NCI-H526 treated with DMSO at 0.1 percent for 48 hours (cell line): ENCODE measurements around the gene TNS1.
"Not testable (repeated sequence)": the region's sequence is repeated elsewhere in the genome, so short reads cannot be mapped to it uniquely, and the experiment has no call there.

Source experiments
- DNase-seq: peaks from one replicate; lab custom pipeline; 2025; lab: John Stamatoyannopoulos, UW

The TNS1 gene

DNA sequence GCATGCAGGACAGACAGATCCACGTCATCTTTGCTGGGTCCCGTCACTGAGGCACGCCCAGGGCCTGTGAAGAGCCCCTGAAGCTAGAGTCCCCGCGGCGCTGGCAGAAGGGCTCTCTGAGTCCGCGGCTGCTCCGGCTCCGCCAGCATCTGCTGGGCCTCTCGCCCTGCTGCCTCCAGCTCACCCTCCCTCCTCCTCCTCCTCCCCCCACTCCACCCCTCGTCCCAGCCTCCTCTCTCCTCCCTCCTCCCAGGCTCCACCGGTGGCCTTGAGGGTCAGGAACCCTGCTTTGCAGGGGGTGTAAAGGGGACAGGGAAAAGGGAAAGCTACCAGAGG is at the start of gene TNS1:
TNS1 (minus strand) TSS at position 151 of the 336 bp plus-strand sequence; CDS start at position 28, 123 bp downstream.
- DNase-seq, result no peak

DNA sequence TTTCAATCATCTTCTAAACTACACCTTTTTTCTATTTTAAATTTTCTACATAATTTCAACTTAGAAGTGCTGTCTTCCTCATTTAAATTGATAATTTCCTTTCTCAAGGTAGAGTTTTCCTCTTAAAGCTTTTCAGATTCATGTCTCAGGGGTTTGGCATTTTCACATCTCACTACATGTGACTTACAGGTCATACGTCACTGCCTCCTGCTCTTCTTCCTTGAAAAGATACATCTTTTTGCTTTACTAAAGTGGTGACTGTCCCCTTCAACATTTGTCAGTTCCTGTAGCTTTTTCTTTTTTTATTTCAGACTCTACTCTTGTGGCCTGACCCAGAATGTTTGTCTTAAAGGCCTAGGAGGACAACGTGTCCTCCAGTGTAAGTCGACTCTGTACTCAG is 49.1 kb upstream of the TNS1 start:
- DNase-seq, result no peak

DNA sequence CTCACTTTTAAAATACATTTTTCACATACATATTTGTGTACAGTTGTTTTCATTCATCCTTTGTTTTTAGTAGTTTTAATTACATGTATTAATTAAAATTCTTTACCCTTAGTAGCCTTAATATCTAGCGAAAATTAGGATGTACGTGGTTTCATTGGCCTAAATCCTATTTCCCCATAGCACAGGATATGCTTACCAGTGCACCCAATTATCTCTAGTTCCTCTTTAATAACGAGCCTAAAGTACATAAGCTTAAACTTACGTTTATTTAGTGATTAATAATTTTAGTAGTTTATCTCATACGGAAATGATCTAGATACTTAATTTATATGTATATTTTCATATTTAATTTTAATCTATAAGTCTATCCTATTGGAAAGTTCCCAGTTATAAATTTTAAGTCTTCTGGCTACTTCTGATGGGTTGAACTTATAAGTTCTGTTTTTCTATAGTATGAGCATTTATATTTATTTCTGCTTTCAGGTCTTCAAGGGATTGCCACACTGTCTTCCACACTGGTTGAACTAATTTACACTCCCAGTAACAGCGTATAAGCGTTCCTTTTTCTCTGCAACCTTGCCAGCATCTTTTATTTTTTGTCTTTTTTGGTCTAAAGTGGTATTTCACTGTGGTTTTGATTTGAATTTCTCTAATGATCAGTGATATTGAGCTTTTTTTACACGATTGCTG is 44.9 kb upstream of the TNS1 start:
- DNase-seq, result no peak

DNA sequence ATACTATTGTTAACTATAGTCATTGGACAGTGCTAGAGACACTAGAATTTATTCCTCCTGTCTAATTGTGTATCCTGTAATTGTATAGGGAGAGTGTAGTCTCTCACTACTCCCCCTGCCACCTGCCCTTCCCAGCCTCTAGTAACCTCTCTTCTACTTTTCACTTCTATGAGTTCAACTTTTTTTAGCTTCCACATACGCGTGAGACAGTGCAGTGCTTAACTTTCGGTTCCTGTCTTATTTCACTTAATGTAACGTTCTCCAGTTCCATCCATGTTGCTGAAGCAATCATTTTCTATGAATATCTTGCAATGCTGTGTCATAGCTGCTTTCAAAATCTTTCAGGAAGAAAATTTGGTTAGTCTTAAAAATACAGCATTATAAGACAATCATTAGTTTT is 43.4 kb upstream of the TNS1 start:
- DNase-seq, result no peak

DNA sequence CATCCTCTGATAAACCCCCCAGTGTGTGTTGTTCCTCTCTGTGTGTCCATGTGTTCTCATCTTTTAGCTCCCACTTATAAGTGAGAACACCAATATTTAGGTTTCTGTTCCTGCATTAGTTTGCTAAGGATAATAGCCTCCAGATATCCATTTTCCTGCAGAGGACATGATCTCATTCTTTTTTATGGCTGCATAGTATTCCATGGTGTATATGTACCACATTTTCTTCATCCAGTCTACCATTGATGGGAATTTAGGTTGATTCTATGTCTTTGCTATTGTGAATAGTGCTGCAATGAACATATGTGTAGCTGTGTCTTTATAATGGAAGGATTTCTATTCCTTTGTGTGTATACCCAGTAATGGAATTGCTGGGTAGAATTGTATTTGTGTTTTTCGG is 41.8 kb upstream of the TNS1 start:
- not testable (repeated sequence) for DNase-seq

DNA sequence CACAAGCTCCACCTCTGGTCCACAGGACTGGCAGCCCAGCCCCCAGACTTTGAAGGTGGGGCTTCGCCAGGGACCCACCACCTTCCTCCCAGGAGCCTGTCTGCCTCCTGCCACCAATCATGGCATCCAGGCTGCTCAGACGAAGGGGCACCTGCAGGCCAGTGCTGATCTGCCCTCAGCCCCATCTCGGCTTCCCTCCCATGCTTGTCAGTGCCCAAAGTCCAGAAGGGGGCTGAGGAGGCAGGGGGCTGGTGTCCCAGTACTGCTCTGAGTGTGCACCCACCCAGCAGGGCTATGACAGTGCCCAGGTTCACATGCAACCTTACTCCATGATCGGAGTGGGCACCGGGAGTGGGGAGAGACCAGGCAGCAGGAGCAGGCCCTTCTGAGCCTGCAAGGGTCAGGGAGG is 40.9 kb upstream of the TNS1 start:
- no peak for DNase-seq

DNA sequence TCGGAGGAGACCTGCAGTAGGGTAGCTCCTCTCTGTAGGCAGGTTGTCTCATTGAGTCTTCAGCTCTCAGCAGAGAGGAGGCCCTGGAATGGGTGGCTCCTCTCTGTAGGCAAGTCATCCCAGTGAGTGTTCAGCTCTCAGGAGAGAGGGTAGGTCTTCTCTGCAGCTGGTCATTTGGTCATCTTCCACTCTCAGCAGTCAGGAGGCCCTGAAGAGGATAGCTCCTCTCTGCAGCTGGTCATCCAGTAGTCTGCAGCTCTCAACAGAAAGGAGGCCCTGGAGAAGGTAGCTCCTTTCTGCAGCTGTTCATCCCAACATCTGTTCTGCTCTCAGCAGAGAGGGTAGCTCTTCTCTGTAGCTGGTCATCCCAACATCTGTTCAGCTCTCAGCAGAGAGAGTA is 40.3 kb upstream of the TNS1 start:
- no peak for DNase-seq

DNA sequence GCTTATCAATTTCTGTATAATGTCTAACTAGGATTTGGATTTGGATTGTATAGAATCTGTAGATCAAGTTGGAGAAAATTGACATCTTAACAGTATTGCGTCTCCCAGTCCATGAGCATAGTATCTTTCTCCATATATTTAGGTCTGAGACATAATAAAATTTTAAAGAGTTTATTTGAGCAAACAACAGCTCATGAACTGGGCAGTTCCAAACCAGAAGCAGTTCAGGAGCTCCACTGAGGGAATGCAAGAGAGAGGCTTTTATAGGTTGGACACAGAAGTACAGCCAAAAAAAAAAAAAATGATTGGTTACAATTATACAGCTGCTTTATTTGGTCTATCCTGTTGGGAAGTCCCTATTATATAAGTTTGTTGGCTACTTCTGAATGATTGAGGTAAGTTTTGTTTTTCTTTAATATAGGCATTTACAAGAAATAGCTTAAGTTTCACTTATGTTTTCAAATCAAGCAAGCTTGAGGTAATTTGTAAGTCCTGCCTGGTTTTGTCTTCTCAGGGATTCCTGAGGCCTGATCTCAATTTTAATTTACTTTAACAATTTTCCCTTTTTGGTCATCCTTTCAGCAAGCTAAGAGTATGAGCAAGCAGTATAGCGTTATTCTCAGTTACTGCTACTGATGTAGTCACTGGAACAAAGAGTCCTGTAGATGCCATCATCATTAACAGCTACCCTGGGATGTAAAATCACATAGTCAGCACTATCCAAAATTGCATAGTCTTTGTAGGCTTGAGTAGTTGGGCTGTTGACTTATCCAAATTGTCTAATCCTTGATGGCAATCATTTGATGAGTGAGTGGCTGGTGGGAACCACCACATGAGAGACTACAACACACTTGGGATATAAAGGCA is 38.7 kb upstream of the TNS1 start:
- DNase-seq, result no peak

DNA sequence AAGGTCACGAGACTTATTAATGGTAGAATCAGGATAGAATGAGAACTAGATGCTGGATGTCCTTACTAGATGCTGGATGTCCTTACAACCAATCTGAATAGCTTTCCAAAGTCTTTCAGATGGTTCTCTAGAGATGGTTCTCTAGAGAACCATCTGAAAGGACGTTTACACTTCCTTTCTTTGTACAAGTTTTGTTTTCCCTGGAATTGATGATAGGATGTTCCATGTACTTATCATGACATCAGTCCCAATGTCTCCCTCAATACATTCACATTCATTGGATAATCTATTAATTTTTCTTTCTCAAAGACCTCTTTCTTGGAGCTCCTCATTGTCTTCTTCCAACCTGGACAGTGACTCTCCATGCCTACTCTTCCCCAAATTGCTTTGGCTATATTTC is 38.1 kb upstream of the TNS1 start:
- no peak for DNase-seq

DNA sequence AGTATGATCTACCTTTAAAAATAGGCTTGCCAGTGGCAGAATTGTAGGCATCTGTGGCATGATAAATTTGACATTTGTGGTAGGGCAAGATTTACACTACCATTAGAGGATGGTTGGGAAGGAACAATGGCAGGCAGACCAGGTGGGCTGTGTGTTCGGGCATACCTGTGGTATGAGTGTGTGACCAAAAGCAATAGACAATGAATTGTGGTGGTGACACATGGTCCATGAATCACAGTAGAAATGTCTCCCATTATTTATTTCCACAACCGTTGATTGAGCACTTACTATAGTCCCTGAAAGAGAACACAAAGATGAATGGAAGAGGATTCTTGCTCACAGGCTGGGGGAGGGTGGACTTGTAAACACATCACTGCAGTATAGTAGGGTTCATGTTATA is 36.4 kb upstream of the TNS1 start:
- DNase-seq, result no peak

DNA sequence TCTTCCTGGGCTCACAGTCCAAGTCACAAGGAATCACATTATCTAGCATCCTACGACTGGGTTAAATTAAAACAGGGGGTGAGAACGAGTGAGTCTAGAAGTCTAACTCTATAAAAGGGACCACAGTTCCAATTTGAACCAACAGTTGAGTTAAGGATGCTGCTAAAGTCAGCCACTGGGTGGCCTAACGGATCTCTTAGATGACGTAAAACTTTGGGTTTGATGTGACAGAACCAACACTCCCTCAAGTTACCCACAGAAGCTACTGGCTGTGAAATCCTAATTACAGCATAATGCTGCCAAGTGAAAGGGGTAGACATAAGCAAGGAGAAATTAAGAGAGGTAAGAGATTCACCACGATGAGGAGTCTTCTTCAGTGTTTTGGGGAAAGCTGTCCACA is 33.6 kb upstream of the TNS1 start:
- no peak for DNase-seq

DNA sequence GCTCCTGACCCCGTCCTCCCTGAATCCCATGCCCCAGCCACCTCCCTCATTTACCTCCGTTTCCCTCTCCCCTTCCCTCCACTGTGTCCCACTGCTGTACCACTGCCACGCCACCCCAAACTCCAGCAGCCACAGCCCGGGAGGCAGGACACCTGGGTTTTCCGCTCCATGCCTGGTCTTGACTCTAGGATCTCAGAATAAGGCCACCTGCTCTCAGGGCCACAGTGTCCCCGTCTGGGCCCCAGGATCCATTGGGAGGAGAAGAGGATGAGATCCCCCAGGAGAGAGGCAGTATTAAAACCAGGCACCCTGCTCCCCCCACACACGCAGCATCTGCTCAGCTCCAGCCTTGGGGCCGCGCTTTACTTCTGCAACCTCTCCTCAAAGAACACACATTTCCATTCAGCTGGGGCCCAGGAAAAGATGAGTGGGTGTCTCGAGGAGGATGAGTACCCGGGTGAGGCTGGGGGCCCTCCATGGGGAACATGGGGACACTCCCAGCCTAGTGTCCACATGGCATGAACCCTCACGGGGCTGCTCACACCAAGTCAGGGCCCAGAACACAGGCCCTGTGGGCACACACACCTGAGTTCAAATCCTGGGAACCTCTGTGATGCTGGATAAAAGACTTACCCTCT is 32.8 kb upstream of the TNS1 start:
- DNase-seq, result no peak

DNA sequence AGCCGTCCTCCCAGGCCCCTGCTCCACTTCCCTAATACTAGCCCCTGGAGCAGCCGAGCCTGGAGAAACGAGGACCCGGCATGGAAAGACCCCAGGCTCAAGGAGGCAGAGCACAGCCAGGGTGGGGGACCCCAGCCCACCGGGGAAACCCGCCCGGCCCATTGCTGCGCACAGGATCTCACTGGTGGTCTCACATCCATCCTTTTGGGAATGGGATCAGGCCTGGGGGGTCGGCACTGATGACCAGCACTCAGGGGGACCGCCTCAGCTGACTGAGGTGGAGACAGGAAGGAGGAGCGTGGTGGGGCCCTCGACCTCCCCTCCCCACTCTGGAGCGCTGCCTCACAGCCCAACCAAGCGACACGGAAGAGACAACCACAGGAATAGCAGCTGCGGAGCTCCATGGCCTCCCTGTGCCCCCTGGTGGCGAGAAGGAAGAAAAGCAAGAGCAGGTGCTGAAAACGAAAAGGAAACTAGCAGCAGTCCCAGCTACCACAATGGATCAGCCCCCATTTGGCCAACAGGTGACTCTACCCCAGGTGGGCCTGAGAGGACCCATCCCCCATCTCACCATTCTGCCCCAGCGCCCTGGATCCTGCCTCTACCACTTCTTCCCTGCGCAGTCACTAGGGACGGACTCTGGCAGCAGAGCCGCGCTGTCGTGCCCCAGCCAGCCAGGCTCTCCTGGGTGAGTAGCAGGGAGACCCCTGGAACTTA is 31.9 kb upstream of the TNS1 start:
- peak; percentile 51 for DNase-seq

DNA sequence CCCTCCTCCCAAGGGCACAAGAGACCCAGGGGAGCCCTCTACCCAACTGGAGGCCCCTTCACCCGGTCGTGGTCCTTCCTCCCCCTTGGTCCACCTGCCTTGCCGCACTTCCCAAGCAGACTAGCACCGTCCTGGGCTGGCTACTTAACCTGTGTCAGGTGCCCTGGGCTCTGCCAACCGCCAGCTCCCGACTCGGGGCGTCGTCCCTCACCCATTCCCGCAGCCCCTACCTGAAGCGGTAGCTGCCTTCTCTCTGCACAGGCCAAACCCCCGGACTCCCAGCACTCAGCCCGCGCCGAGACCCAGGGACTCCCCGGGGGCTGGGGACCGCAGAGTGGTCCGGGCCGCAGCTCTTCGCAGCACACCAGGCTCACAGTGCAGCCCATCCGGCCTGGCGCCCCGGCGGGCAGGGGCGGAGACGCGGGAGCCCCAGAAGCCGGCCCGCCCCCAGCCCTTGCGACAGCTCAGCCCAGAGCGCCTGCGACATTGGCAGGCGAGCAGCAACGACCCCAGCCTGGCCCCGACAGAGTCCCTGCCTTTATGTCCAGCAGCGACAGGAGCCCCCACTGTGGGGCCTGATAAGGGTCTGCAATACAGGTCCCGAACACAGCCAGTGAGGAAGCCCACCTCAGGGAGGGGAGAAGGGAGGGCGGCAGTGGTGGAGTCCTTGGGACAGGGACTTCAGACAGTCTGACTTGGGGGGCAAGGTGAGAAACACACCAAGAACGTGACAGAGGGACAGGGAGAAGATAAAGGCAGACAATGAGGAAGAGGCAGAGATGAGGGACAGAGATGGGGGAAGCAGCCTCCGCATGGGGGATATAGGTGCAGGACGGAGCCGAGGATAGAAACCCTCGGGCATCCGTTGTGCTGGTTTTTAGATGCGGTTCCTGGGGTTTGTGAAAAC is 31.0 kb upstream of the TNS1 start:
- no peak for DNase-seq

DNA sequence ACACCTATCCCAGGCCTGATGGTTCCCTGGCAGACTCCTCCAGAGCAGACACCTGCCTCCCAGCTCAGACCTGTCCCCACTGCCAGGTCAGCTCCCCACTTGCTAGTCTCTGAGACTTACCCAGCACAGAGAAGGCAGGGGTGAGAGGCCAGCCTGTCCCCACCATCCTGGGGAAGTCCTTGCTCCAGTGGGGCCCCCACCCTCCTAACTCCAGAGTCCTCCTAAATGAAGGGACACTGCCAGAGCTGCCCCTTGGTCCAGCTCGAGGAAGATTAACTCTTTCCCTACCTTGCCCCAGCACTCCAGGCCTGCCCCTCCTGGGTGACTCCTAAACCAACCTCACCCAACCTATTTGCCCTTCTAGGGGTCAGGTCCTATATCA is 30.4 kb upstream of the TNS1 start:
- no peak for DNase-seq

DNA sequence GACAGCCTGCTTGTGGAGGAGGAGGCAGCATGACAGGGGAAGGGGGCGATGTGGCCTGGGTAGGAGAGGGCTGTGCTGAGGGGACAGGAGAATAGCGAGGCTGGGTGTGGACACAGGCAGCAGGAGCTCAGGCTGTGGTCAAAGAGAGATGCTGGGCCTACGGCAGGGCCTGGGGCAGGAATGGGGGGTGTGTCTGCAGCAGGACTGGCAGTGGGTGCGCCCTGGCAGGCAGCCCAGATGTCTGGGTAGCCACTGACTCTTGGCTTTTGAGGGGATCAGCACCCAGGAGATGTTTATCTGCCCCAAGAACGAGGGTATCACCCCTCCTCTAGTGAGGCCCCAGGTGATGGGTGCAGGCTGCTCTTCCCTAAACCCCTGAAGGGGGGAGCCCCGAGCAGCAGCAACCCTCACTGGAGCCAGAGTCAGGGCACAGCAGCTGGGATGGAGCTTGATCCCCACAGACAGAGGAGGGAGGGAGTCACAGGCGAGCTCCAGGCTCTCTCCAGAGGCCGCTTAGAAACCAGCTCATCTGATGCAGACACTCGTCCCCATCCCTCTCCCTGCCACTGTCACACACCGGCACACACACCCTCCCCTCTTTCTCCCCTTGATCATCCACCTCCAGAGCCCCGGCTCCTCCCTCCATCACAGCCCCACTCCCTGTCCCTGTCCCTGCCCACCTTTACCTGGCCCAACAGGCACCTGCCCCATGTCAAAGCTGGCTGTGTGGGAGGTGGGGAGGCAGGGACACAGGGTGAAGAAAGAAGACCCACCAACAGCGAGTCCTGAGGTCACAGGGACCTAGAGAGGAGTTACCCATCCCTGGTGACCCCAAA is 29.8 kb upstream of the TNS1 start:
- no peak for DNase-seq

DNA sequence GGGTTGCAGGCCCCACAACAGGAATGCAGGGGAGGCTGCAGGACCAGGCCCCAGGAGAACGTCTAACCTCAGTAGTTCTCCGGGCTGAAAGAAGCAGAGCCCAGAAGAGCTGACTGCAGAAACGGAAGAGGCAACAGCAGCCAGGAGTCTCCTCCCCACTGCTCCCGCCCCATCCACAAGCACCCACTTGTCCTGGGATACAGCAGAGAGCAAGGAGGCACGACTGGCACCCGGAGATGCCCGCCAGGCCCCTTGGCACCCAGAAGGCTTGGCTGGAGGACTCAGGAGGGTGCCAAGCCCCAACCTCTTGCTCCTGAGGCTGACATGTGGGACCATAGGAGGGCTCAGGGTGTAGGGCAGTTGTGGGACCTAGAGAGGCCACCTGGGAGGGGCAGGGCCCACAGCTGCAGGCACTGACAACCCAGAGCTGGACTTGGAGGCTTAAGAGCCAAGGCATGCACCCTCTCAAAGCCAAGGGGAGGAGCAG is 29.0 kb upstream of the TNS1 start:
- DNase-seq, result no peak

DNA sequence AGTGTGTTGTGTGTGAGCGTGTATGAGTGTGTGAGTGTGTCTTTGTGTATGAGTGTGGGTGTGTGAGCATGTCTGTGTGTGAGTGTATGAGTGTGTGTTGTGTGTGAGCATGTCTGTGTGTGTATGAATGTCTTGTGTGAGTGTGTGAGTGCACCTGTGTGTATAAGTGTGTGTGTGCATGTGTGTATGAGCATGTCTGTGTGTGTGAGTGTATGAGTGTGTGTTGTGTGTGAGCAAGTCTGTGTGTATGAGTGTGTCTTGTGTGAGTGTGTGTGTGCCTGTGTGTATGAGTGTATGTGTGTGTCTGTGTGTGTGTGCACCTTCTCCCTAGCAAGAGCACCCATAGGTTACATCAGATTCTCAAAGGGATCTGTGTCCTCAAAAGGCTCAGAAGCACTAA is 28.5 kb upstream of the TNS1 start:
- no peak for DNase-seq

DNA sequence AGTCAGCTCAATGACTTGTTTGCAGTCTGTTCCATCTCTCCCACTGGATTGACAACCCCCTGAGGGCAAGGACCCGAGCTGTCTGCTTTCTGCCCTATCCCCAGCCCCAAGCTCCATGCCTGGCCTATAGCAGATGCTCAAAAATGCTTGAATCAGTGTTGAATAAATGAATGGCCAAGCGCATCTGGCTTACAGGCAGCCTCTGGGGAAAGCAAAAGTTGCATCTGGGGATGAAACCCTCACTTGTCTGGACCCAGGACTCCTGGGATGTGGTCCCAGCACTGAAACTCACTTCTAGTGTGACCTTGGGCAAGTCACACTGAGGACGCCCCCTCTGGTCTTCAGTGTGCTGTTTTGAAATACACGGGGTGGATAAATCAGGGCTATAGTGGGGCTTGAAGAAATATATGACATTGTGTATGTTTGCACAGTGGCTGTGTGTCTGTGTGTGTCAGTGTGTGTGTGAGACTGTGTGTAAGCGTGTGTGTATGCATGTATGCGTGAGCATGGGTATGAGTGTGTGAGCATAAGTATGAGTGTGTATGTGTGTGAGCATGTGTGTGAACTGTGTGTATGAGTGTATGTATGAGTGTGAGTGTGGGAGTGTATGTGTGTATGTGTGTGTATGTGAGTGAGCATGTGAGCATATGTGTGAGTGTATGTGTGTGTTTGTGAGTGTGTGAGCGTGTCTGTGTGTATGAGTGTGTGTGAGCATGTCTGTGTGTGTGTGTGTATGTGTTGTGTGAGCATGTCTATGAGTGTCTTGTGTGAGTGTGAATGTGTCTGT is 27.8 kb upstream of the TNS1 start:
- no peak for DNase-seq
